ENCODE data around the gene ZNF268.
A peak's percentile ranks its signal among the peaks of the same experiment; 100 is the strongest.

ZNF268 gene

GRCh38 chr12:133203344-133204263, 22.3 kb downstream of the ZNF268 start:
- no peak overlapping the region for H3K4me3 ChIP-seq (ENCODE audit: control insufficient read depth, low read depth, low read length)
- TF ChIP-seq CTCF (conservative IDR thresholded peaks at IDR 0.05; ENCODE audit: control insufficient read depth, insufficient read depth, low read depth, low read length): no peak

GRCh38 chr12:133204264-133204603, 22.9 kb downstream of the ZNF268 start:
- H3K4me3 ChIP-seq (ENCODE audit: control insufficient read depth, low read depth, low read length): no peak overlapping the region
- TF ChIP-seq CTCF (conservative IDR thresholded peaks at IDR 0.05; ENCODE audit: control insufficient read depth, insufficient read depth, low read depth, low read length): no peak
- peak; percentile 9 for DNase-seq (ENCODE audit: low read depth)

More at GRCh38 chr12:133203344-133204263, 22.3 kb downstream of the ZNF268 start:
- peak; percentile 40 for DNase-seq (ENCODE audit: low read depth)

GRCh38 chr12:133206390-133206789, 25.1 kb downstream of the ZNF268 start:
- no peak overlapping the region for H3K4me3 ChIP-seq (ENCODE audit: control insufficient read depth, low read depth, low read length)
- DNase-seq (ENCODE audit: low read depth): no peak
- TF ChIP-seq CTCF (conservative IDR thresholded peaks at IDR 0.05; ENCODE audit: control insufficient read depth, insufficient read depth, low read depth, low read length): no peak

- no peak overlapping the region for H3K4me3 ChIP-seq (ENCODE audit: control insufficient read depth, low read depth, low read length)
- no peak for DNase-seq (ENCODE audit: low read depth)
- no peak for TF ChIP-seq CTCF (conservative IDR thresholded peaks at IDR 0.05; ENCODE audit: control insufficient read depth, insufficient read depth, low read depth, low read length)
Observed at GRCh38 chr12:133215724-133216123, 34.4 kb downstream of the ZNF268 start.

- no peak overlapping the region for H3K4me3 ChIP-seq (ENCODE audit: control insufficient read depth, low read depth, low read length)
- DNase-seq (ENCODE audit: low read depth): no peak
Observed at GRCh38 chr12:133217219-133217618, 35.9 kb downstream of the ZNF268 start.

GRCh38 chr12:133220521-133220920, 39.2 kb downstream of the ZNF268 start:
- no peak for DNase-seq (ENCODE audit: low read depth)
- H3K4me3 ChIP-seq (ENCODE audit: control insufficient read depth, low read depth, low read length): no peak overlapping the region
- TF ChIP-seq CTCF (conservative IDR thresholded peaks at IDR 0.05; ENCODE audit: control insufficient read depth, insufficient read depth, low read depth, low read length): no peak

More at GRCh38 chr12:133217219-133217618, 35.9 kb downstream of the ZNF268 start:
- no peak for TF ChIP-seq CTCF (conservative IDR thresholded peaks at IDR 0.05; ENCODE audit: control insufficient read depth, insufficient read depth, low read depth, low read length)

Measured in fibroblast of mammary gland (primary cell).